OCI-LY7 (cell line): ENCODE measurements around the gene TEX50. TPM values are rescaled to one million over a fixed set of nuclear protein-coding genes. Genes with fewer than 3 reads are reported as not detected.

Experiments used
- BruUV-seq: library from RNA; stranded (reverse); fragments of 400-500 nt; replicated peaks from 2 replicates; lab custom pipeline; 2021; lab: Mats Ljungman, UMichigan
- CTCF ChIA-PET: fragments of 300-600 bp; sonication (Branson Sonifier 250); formaldehyde crosslinking; loops from one replicate; lab custom pipeline; 2022; ENCODE audit warnings: antibody characterized with exemption; ENCODE audit not compliant: unreplicated experiment; lab: Charles Lee
- POLR2A ChIA-PET: fragments of 300-600 bp; sonication (Branson Sonifier 250); formaldehyde crosslinking; loops from one replicate; lab custom pipeline; 2022; ENCODE audit warnings: antibody characterized with exemption; lab: Charles Lee
- DNase-seq: peaks from one replicate; pipeline ENCODE4 v3.0.0-alpha.2; 2015; ENCODE audit warnings: low spot score
- H2AFZ ChIP-seq: fragments of 200-600 bp; sonication (generic), shearing (Covaris generic); 2 replicates; pipeline ENCODE4 v1.6.1; 2014; ENCODE audit warnings: mild to moderate bottlenecking, antibody characterized with exemption, low read length, moderate library complexity
- H3K27ac ChIP-seq: fragments of 200-600 bp; sonication (generic); 2 replicates; pipeline ENCODE4 v1.5.1; 2014; ENCODE audit warnings: mixed run types, low read depth, mild to moderate bottlenecking, moderate library complexity, low read length, inconsistent platforms; ENCODE audit not compliant: poor library complexity, severe bottlenecking
- H3K36me3 ChIP-seq: fragments of 200-600 bp; sonication (generic); 2 replicates; pipeline ENCODE4 v1.6.1; 2014; ENCODE audit warnings: mild to moderate bottlenecking, antibody characterized with exemption, low read length, moderate library complexity, mixed read lengths; ENCODE audit not compliant: insufficient read depth
- H3K4me1 ChIP-seq: fragments of 200-600 bp; sonication (generic); 2 replicates; pipeline ENCODE4 v1.5.1; 2014; ENCODE audit warnings: mild to moderate bottlenecking, low read length; ENCODE audit not compliant: insufficient read depth, poor library complexity, severe bottlenecking
- H3K4me2 ChIP-seq: fragments of 200-600 bp; sonication (generic); 2 replicates; pipeline ENCODE4 v1.6.1; 2014; ENCODE audit warnings: mild to moderate bottlenecking, low read length
- H3K4me3 ChIP-seq: fragments of 200-600 bp; sonication (generic); 2 replicates; pipeline ENCODE4 v1.5.1; 2014; ENCODE audit warnings: mild to moderate bottlenecking, low read depth, low read length; ENCODE audit not compliant: poor library complexity, severe bottlenecking
- H3K79me2 ChIP-seq: fragments of 200-600 bp; sonication (generic); 2 replicates; pipeline ENCODE4 v1.6.1; 2016; ENCODE audit warnings: low read depth, mild to moderate bottlenecking, low read length, moderate library complexity, mixed read lengths; ENCODE audit not compliant: insufficient read depth
- H3K9me2 ChIP-seq: fragments of 200-600 bp; sonication (generic); 2 replicates; pipeline ENCODE4 v1.6.1; 2016; ENCODE audit warnings: mild to moderate bottlenecking, low read length, mixed read lengths; ENCODE audit not compliant: insufficient read depth
- H3K9me3 ChIP-seq: fragments of 200-600 bp; sonication (generic); 2 replicates; pipeline ENCODE4 v1.6.1; 2014; ENCODE audit warnings: mild to moderate bottlenecking, mixed run types, low read length, mixed read lengths
- H4K20me1 ChIP-seq: fragments of 200-600 bp; sonication (generic); 2 replicates; pipeline ENCODE4 v1.6.1; 2014; ENCODE audit warnings: mild to moderate bottlenecking, antibody characterized with exemption, low read length, moderate library complexity, mixed read lengths; ENCODE audit not compliant: insufficient read depth
- EZH2phosphoT487 ChIP-seq: fragments of 200-600 bp; sonication (generic); IDR thresholded peaks from 2 replicates; pipeline ENCODE4 v1.6.1; 2018; ENCODE audit warnings: low read depth, borderline replicate concordance, mild to moderate bottlenecking, mixed run types, antibody characterized with exemption, low read length, moderate library complexity, mixed read lengths
- intact Hi-C: fragments of 100-400 bp; cut with micrococcal nuclease; formaldehyde crosslinking; loops from one replicate; pipeline ENCODE4 v1.10.0; 2022; ENCODE audit not compliant: unreplicated experiment
- total RNA-seq, 2 experiments: library from RNA; depleted of rRNA in 1 of 2; stranded (reverse); fragments of >200 nt in 1 of 2; shearing (Covaris generic) in 1 of 2; gene quantifications; 2 replicates each; pipeline ENCODE4 v1.2.3, GENCODE V29; 2014 to 2022
- TF ChIP-seq, protein P1 (sequence below): fragments of 200-600 bp; sonication (generic); conservative IDR thresholded peaks from 2 replicates; pipeline ENCODE4 v1.5.1; 2014; ENCODE audit warnings: mild to moderate bottlenecking, antibody characterized with exemption, low read length, moderate library complexity, mixed read lengths

TEX50 gene
- total RNA-seq, 2 experiments from 2014 or later: not detected

GRCh38 chr1:173596097-173596825 is 38.9 kb upstream of the TEX50 start:
- Histone ChIP-seq H4K20me1 (no peaks in the 10 kb centered on the region), H3K9me2 (no peaks in the 10 kb centered on the region; the same call in 1 of the 2 replicates), H3K9me3 (no peaks in the 10 kb centered on the region), H3K27ac (no peak overlapping the region), H3K79me2 (no peaks in the 10 kb centered on the region), H3K4me3 (no peak overlapping the region), H3K4me2 (no peak overlapping the region), H3K36me3 (no peaks in the 10 kb centered on the region), H3K4me1 (no peaks in the 10 kb centered on the region), H2AFZ (no peak overlapping the region)
- no TSS peak for BruUV-seq
- intact Hi-C loops: no loop called here
- DNase-seq: no peak
- POLR2A ChIA-PET: interaction anchor here (0.7 kb wide), 2 partner anchors 172 to 272 kb away, joined by 3 read pairs; no protein-coding TSS in a partner anchor
- CTCF ChIA-PET: no interaction called here
- TF ChIP-seq, protein P1, sequence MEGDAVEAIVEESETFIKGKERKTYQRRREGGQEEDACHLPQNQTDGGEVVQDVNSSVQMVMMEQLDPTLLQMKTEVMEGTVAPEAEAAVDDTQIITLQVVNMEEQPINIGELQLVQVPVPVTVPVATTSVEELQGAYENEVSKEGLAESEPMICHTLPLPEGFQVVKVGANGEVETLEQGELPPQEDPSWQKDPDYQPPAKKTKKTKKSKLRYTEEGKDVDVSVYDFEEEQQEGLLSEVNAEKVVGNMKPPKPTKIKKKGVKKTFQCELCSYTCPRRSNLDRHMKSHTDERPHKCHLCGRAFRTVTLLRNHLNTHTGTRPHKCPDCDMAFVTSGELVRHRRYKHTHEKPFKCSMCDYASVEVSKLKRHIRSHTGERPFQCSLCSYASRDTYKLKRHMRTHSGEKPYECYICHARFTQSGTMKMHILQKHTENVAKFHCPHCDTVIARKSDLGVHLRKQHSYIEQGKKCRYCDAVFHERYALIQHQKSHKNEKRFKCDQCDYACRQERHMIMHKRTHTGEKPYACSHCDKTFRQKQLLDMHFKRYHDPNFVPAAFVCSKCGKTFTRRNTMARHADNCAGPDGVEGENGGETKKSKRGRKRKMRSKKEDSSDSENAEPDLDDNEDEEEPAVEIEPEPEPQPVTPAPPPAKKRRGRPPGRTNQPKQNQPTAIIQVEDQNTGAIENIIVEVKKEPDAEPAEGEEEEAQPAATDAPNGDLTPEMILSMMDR: no peak
- TF ChIP-seq EZH2phosphoT487: no peak

DNA sequence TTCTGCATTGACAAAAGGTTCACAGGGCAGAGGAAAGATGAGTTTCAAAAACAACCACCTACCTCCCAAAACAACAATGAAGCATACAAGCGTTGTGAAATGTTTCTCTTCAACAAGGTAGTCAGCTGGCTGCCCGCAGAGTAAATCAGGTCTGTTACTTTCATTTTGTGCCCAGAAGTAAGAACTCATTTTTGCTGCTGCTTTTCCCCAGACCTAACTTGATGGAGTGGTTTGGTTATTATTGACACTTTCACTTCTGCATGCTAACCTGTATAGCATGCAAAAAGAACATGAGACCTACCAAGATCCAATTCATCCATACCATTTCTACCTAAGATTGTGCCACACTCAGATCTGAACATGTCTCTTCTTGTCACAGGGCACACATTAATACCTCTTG is 33.5 kb upstream of the TEX50 start:
- Histone ChIP-seq H3K4me1 (no peaks in the 10 kb centered on the region), H2AFZ (no peak overlapping the region), H3K4me3 (no peak overlapping the region), H4K20me1 (no peaks in the 10 kb centered on the region), H3K79me2 (no peaks in the 10 kb centered on the region), H3K9me2 (no peaks in the 10 kb centered on the region), H3K27ac (no peak overlapping the region), H3K36me3 (no peaks in the 10 kb centered on the region), H3K9me3 (no peaks in the 10 kb centered on the region), H3K4me2 (no peak overlapping the region)
- intact Hi-C loops: no loop called here
- POLR2A ChIA-PET: no interaction called here
- DNase-seq: no peak
- TF ChIP-seq EZH2phosphoT487: no peak
- TF ChIP-seq, protein P1: no peak
- BruUV-seq: no TSS peak
- CTCF ChIA-PET: no interaction called here

GRCh38 chr1:173603056-173603591 is 32.0 kb upstream of the TEX50 start, which contains the start of gene SLC9C2:
TSS of gene SLC9C2 (minus strand) at chr1:173603072. CDS start at chr1:173601776, 1,296 bp downstream.
- Histone ChIP-seq H3K4me3 (no peak within 1 kb of the TSS), H3K9me3 (no peaks in the 10 kb centered on the region), H3K36me3 (no peaks in the 10 kb centered on the region), H4K20me1 (no peaks in the 10 kb centered on the region), H3K27ac (no peak within 1 kb of the TSS), H3K9me2 (no peaks in the 10 kb centered on the region), H2AFZ (no peak within 1 kb of the TSS), H3K4me1 (no peaks in the 10 kb centered on the region), H3K79me2 (no peaks in the 10 kb centered on the region), H3K4me2 (no peak within 1 kb of the TSS)
- TF ChIP-seq, protein P1: no peak
- no peak for TF ChIP-seq EZH2phosphoT487
- CTCF ChIA-PET: no interaction called here
- peak; percentile 3 for DNase-seq
- BruUV-seq: no TSS peak
- POLR2A ChIA-PET: interaction anchor here (0.6 to 0.8 kb wide), 2 partner anchors 9 to 1007 kb away, joined by 3 read pairs; no protein-coding TSS in a partner anchor
- intact Hi-C loops: no loop called here
